NCI-H146 treated with DMSO at 0.1 percent for 48 hours (cell line): ENCODE measurements around the gene SART3.

ENCODE experiments used
- DNase-seq: peaks from one replicate; lab custom pipeline; 2025; ENCODE audit not compliant: unreplicated experiment; lab: John Stamatoyannopoulos, UW

Gene SART3

GRCh38 chr12:108525681-108526080 is 35.3 kb downstream of the SART3 start:
- DNase-seq: no peak

- DNase-seq: no peak
Observed at GRCh38 chr12:108523365-108523764, 37.6 kb downstream of the SART3 start.

- DNase-seq: no peak
Observed at GRCh38 chr12:108519558-108519957, 41.4 kb downstream of the SART3 start.

DNA sequence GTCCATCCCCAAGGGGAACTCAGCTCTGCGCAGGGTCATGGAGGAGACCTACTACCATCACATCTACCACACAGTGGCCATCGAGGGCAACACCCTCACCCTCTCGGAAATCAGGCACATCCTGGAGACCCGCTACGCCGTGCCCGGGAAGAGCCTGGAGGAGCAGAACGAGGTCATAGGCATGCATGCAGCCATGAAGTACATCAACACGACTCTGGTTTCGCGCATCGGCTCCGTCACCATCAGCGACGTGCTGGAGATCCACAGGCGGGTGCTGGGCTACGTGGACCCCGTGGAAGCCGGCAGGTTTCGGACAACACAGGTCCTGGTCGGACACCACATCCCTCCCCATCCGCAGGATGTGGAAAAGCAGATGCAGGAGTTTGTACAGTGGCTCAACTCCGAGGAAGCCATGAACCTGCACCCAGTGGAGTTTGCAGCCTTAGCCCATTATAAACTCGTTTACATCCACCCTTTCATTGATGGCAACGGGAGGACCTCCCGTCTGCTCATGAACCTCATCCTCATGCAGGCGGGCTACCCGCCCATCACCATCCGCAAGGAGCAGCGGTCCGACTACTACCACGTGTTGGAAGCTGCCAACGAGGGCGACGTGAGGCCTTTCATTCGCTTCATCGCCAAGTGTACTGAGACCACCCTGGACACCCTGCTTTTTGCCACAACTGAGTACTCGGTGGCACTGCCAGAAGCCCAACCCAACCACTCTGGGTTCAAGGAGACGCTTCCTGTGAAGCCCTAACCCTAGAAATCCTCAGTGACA is 42.1 kb downstream of the SART3 start:
- DNase-seq: no peak

DNA sequence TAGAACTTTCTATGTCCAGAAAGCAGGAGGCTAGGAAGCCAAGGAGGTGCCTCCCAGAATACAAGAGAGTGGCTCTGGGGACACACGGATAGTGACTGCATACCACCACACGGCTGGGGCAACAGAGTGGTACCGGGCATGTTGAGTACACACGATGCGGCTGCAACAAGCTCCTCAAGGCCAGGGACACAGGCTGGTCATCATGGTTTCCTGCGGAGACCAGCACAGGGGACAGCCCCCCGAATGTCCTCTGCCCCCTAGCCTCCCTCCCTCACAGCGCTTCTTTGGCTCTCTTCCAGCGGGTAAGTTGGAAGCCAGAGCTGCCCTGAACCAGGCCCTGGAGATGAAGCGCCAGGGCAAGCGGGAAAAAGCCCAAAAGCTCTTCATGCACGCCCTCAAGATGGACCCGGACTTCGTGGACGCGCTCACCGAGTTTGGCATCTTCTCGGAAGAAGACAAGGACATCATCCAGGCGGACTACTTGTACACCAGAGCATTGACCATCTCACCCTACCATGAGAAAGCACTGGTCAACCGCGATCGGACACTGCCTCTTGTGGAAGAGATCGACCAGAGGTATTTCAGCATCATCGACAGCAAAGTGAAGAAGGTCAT is 42.8 kb downstream of the SART3 start:
- no peak for DNase-seq

DNA sequence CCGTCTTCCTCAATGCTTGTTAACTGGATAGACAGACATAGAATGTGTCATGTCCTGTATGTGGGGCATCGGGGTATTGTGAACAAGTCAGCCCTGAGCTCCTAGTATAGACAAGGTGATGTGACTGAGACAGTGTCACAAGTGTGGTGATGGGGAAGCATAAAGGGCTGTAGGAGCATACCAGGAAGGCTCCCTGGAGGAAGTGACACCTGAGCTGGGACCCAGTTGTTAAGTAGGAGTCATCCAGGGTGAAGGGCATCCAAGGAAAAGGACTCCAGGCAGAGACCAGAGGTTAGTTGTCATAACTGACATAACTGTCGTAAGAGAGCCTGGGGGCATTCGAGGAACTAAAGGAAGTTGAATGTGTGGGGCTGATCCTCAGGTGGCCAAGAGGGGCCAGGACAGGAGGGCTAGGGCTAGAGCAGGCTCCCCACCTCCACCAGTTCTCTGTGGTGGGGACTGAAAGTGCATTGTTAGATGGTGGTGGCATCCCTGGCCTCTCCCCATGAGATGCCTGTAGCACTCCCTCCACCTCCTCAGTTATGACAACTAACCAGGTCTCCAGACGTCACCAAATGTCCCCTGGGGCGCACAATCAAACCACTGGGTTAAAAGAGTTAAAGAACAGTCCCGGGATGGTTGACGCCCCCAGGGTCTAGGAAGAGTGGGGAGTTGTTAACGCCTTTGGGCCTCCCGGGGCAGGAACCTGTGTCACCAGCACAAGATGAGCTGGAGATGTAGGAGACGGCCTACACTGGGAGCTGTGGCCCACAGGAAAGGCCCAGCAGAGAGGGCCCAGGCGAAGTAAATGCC is 43.5 kb downstream of the SART3 start:
- no peak for DNase-seq

DNA sequence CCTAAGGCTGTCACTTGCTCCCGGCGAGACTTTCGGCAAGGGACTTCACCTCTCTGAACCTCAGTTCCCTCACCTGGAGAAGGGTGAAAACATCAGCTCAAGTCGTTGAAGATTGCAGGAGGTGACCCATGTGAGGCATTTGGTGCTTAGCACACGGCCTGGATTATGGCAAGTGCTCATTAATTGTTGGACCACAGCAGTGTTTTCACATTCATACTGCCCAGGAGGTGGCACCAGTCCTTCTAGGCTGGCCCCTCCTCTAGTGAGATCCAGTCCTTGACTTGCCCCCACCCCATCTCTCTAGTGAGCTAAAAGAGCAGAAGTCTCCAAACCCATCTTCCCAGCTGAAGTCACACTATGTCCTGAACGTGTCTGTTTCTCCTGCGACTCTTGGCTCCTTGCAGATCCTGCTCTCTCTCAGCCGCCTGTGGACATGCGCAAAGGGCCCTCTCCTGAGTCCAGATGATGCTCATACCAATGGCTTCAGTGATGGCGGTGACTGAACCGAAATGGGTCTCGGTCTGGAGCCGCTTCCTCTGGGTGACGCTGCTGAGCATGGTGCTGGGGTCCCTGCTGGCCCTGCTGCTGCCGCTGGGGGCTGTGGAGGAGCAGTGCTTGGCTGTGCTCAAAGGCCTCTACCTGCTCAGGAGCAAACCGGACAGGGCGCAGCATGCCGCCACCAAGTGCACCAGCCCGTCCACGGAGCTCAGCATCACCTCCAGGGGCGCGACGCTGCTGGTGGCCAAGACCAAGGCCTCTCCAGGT is 44.3 kb downstream of the SART3 start:
- no peak for DNase-seq

DNA sequence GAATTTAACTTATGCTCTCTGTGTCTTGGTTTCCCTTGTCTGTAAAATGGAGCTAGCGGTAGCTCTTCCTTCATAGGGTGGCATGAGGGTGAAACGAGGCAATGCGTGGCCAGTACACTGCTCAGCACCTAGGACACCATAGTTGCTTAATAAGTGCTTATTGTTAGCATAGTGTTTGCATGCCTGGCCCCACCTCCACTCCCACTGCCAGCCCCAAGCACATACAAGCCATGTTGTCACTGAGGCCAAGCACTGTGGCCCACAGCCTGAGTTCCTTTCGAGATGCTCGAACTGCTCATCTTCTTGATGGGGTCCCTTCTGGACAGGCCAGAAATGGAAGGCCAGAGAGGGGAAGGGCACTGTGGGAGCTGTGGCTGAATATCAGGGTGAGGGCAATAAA is 45.1 kb downstream of the SART3 start:
- DNase-seq: no peak

DNA sequence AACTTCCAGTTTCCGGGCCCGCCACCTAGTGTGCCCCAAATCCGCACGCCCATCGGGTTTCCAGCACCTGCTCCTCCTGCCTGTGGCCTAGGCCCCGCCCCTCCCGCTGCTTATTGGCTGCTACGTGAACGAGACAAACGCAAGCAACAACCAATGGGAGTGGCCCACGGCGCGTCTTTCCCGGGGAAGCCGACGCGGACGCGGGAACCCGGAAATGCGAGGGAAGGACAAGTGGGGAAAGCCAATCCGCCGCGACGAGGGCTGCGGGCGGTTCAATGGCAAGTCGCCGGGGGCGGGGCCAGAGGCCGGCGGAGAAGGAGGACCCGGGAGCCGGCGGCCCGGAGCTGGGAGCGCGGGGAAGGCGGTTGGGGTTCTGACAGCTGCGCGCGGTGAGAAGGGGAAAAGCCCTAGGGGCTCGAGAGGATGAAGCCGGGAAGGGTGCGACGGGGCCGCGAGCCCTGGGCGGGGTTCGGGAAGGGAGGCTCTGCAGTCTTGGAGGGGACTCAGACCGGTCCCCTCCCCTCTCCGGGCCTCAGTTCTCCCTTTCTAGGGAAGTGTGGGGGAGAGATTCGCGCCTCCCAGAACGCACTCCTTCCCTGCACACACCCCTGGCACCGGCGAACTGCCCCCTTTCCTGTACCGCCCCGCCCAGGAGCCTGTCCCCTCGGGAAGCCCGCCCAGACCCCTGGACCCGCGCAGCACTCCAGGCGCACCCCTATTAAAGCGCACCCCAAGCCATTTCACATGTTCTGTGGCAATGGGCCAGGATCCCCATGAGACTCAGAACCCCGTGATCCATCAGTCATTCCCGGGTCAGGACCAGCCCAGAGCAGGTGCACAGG is 45.8 kb downstream of the SART3 start, which contains the start of gene FICD:
FICD (plus strand) TSS at position 305 of the 842 bp plus-strand sequence. CDS start 1,696 bp downstream, outside the sequence.
- DNase-seq: peak; percentile 98

DNA sequence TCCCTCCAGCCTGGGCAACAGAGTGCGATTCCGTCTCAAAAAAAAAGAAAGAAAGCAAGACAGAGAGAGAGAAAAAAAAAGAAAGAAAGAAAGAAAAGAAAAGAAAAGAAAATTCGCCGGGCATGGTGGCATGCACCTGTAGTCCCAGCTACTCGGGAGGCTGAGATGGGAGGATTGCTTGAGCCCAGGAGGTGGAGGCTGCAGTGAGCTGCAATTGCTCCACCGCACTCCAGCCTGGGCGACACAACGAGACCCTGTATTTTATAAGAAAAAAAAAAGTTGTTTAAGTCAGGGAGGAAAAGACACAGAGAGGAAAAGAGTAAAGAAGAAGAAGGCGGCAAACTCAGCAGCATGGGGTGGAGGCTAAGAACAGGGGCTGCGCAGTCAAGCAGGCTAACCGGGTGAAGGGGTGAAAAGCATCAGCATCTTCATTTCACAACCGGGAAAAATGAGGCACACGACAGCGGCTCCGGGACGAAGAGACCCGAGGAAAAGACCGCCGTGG is 46.5 kb downstream of the SART3 start:
- no peak for DNase-seq

- peak; percentile 49 for DNase-seq
Observed at GRCh38 chr12:108511633-108512540, 49.1 kb downstream of the SART3 start.

DNA sequence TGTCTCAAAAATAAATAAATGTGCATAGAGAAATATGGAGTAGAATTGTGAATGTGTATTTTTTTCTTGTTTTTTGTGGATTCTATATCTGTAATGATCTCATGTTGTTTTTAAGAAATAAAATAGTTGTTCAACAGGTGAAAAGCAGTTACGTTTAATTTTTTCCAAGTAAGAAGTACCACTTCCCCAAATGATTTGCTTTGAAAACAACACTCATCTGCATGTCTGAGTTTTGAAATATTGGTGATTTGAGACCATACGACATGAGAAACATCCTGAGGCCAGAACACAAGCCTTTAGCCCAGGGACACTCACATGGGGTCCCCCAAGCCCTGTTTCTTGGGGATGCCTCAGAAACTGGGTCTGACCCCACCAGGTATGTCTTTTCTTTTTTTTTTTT is 50.1 kb downstream of the SART3 start:
- no peak for DNase-seq

- DNase-seq: no peak
Observed at GRCh38 chr12:108509806-108510205, 51.2 kb downstream of the SART3 start.

- no peak for DNase-seq
Observed at GRCh38 chr12:108507971-108508642, 52.9 kb downstream of the SART3 start.

- peak; percentile 7 for DNase-seq
Observed at GRCh38 chr12:108505129-108505528, 55.8 kb downstream of the SART3 start.

DNA sequence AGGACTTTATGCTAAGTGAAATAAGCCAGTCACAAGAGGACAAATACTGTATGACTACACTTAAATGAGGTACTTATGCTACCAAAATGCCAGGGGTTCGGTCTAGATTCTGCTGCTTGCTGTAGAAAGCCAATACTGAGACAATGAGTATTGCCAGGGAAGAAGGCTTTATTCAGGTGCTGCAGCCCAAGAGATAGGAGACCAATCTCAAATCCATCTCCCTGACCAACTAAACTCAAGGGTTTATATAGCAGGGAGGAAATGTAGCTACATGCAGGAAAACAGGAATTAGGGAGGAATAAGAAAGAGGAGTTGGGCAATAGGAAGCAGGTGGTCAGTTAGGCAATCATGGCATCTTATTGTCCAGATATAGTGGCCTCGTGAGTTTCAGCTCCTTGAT is 58.1 kb downstream of the SART3 start:
- DNase-seq: no peak

DNA sequence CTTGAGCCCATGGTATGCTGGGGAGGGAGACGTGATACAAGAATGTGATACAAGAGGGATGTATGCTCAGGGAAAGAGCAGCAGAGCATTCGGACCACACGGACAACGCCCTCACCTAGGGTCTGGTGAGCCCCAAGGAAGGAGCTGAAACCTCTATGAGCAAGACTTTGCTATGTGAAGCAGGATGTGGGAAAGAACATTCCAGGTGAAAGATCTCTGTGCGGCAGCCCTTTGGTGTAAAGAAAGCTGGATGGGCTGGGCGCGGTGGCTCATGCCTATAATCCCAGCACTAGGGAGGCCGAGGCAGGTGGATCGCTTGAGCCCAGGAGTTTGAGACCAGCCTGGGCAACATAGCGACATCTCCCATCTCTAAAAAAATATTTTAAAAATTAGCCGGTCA is 62.8 kb downstream of the SART3 start:
- DNase-seq: no peak

- no peak for DNase-seq
Observed at GRCh38 chr12:108495823-108496579, 65.0 kb downstream of the SART3 start.
